Retina (tissue), 1 donor: Measurements from ENCODE around the gene TLX3.

Source experiments
- DNase-seq: peaks from one replicate; pipeline ENCODE4 v3.0.0-alpha.2; 2016

Gene TLX3

GRCh38 chr5:171306781-171307591 lies 2.1 kb upstream of the TLX3 start:
- peak; percentile 64 for DNase-seq

DNA sequence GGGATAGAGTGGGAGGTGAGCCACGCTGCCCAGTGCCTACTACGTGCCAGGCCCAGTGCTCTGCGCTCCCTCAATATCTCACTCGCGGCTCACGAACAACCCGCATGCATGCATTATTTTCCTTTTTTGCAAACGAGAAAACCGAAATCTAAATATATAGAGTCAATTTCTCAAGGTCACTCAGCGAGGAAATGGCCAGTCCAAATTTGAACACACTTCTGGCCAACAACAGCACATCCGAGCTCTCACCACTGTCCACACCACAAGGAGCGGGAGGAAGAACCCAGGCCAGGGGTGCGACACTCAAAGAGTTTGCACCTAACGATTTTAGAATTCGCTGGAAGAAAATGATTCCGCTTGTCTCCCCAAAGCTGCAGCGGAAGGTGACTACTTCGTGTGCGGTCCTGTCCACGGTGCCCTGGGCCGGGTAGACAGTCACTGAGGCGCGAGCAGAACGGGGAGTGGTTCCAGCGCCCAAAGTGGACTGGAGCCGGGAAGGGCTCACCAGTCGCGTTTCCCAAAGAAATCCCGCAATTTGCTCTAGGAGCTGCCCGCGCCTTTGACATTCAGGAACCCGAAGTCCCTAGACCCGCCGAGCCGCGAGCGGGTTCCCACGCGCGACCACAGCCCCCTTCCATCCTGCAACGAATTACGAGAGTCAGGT lies 1.1 kb upstream of the TLX3 start:
- DNase-seq, result peak; percentile 77

GRCh38 chr5:171309276-171310211 lies 496 bp downstream of the TLX3 start:
- DNase-seq, result peak; percentile 70

DNA sequence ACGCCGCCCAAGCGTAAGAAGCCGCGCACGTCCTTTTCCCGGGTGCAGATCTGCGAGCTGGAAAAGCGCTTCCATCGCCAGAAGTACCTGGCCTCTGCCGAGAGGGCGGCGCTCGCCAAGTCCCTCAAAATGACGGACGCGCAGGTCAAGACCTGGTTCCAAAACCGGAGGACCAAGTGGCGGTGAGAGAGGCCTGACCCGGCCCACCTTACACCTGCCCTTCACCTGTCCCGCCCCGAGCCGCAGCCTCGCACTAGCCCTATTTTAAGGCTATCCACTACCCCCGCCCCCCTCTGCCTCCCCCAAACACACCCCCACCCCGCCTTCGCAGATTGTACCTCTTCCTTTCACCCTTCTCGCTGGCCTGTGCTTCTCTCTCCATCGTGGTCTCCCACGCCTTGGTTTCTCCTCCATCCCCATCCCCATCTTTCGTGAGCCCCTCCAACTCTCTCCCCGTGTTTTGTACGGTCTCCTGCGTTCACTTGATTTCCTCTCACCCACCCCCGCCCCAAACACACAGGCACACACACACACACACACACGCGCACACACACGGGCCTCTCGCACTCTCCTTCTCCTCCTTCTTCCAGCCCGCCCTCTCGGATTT lies 1.3 kb downstream of the TLX3 start:
- peak; percentile 46 for DNase-seq

DNA sequence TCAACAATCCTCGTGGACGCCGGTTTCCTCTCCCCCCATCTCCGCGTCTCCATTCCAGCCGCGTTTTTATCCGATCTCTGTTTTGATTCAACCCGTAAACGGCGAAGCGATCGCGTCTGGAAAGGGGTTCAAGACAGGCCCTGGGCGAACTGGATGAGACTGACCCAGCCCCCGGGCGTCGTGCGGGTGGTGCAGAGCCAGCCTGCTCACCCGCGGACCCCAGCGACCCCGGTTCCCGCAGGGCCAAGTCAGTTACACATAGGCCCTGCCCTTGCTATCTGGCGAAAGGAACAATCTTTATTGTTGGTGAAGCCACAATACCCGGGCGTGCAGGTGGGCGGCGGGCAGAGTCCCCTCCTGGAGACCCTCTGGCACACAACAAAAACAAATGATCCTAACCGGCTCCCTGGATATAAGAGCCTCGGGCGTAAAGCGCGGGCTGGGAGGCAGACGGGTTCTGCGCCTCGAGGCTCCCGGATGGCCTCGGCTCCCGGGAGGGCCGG lies 1.8 kb downstream of the TLX3 start:
- peak; percentile 81 for DNase-seq

DNA sequence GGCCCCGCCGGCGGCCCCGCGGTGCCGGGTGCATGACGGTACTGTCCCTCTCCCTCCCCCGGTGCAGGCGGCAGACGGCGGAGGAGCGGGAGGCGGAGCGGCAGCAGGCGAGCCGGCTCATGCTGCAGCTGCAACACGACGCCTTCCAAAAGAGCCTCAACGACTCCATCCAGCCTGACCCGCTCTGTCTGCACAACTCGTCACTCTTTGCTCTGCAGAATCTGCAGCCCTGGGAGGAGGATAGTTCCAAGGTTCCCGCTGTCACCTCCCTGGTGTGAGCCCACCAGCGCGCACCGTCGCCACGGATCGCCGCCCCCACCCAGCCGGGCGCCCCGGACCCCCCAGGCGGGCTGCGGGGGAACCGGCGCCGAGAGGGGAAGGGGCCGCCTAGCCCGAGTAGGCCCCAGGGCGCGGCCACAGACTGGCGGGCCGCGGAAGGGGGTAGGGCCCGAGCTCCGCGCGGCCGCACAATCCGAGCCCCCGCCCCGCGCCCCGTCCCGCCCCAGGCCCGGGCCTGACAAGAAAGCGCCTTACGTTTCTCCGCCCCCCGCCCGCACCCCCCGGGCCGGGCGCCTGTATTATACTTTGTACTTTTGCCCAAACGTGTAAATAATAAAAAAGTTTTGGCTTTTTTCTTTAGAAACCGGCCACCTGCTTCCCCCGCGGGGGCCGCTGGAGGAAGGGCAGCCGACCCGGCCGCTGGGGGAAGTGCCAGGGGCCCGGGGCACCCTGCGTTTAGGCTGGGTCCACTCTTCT lies 2.5 kb downstream of the TLX3 start:
- peak; percentile 79 for DNase-seq

GRCh38 chr5:171312129-171312974 lies 3.3 kb downstream of the TLX3 start:
- DNase-seq, result peak; percentile 66

GRCh38 chr5:171313481-171314206 lies 4.6 kb downstream of the TLX3 start:
- DNase-seq, result peak; percentile 41

- peak; percentile 69 for DNase-seq
These were observed 5.8 kb downstream of the TLX3 start for GRCh38 chr5:171314728-171315385.

DNA sequence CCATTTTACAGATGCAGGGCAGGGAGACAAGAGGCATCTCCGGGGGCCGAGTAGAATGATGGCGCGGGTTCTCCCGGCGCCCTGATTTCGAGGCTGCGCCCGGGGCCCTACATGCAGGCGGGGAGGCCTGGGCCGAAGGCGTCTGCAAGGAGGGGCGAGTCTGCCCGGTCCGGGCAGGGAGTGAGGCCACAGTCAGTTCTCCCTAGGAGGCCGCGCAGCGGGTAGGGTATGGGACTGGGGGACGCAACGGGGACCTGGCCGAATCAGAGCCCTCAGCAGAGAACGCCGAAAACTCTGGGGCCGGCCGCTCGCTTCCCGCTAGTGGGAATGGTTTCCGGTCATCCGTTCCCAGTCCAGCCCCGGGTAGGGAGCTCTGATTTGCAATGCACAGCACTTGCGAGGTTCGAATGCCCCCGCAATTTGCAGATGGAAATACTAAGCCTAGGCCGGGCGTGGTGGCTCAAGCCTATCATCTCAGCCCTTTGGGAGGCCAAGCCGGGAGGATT lies 6.4 kb downstream of the TLX3 start:
- DNase-seq, result peak; percentile 55

- DNase-seq, result no peak
These were observed 6.8 kb downstream of the TLX3 start for GRCh38 chr5:171315925-171316257.

- DNase-seq, result peak; percentile 84
These were observed 7.4 kb downstream of the TLX3 start for GRCh38 chr5:171316258-171317121.

GRCh38 chr5:171317230-171317629 lies 8.2 kb downstream of the TLX3 start:
- DNase-seq, result peak; percentile 17

DNA sequence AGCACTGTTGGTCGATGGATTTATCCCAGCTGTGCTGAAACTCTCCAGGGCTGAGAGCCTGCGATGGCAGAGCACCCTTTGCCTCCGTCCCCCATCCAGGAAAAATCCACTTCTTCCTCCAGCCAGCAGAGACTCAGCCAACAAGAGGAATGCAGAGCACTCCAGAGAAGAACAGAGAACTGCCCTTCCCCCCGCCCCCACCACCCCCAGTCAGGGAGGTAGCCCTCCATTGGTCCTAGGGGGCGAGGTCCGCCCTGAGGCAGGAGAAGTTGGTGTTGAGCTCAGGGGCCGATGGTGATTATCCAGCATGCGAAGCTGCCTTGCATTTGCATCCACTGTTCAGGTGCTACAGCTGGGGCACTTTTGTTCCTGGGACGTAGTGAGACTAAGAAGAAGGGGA lies 9.0 kb downstream of the TLX3 start:
- DNase-seq, result peak; percentile 23

DNA sequence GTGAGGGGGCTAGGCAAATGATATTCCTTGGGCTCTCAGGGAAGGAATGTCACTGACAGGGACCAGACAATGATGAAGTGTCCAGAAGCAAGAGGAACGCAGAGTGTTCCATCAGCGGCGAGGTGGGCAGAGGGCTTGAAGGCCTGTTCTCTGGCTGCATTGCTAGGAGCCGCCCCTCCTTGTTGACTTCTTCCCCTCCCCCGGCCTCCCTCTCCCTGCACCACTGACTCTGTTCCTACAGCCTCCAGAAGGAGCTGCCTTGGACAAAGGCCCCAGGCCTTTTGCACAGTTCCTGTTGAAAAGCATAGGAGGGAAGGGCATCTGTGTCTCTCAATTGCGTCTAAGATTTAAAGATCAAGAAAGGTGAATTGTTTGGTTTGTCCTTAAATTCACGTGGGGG lies 12.4 kb downstream of the TLX3 start:
- DNase-seq, result no peak

- DNase-seq, result no peak
These were observed 13.5 kb downstream of the TLX3 start for GRCh38 chr5:171322527-171322926.

DNA sequence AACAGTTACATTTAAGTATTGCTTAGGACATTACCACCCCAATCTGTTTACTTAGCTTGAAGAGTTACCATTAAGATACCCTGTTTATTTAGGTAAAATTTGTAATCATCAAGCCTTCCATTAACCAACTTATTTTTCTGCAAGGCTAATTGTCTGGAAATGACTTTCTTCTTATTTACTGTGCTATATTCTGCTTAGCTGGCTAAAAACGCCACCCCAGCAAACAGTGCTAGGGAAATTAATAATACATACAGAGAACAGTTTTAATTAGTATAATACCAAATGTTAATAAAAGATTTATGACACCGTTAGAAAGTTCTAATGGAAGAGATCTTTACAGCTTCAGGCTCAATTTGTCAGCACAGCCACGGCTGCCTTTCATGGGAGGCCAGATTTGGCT lies 14.0 kb downstream of the TLX3 start:
- no peak for DNase-seq
